ENCODE measurements around the gene ACOX2.

DNA sequence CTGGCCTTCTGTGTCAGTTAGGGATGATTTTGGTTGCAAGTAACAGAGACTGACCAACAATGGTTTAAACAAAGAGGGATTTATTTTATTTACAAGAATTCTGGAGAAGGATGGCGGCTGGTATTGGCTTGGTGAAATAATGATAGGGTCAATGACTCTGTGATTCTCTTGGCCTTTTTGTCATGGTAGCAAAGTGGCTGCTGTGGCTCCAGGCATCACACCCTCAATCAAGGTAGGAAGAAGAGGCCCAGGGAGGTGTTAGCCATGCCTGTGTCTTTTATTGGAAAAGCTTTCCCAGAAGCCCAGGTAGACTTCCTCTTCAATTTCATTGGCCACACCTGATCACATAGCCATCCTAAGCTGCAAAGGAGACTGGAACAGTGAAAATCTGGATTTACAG, 27.1 kb upstream of the ACOX2 start:
- TF ChIP-seq, protein P1, sequence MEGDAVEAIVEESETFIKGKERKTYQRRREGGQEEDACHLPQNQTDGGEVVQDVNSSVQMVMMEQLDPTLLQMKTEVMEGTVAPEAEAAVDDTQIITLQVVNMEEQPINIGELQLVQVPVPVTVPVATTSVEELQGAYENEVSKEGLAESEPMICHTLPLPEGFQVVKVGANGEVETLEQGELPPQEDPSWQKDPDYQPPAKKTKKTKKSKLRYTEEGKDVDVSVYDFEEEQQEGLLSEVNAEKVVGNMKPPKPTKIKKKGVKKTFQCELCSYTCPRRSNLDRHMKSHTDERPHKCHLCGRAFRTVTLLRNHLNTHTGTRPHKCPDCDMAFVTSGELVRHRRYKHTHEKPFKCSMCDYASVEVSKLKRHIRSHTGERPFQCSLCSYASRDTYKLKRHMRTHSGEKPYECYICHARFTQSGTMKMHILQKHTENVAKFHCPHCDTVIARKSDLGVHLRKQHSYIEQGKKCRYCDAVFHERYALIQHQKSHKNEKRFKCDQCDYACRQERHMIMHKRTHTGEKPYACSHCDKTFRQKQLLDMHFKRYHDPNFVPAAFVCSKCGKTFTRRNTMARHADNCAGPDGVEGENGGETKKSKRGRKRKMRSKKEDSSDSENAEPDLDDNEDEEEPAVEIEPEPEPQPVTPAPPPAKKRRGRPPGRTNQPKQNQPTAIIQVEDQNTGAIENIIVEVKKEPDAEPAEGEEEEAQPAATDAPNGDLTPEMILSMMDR (IDR thresholded peaks at IDR 0.05; ENCODE audit: extremely low read depth in 1 of 2, insufficient read depth in 1 of 2, low read depth in 1 of 2, low read length in 2 of 2): no peak
- TF ChIP-seq POLR2AphosphoS5 (IDR thresholded peaks at IDR 0.05; ENCODE audit: insufficient read depth, low read depth, low read length): no peak
